HUES64 (cell line): ENCODE results near the gene PFKFB2.

ENCODE experiments used
- H3K27ac ChIP-seq: 2 replicates; pipeline ENCODE4 v1.7.0; 2013; ENCODE audit warnings: low read depth, low read length, inconsistent platforms
- H3K27me3 ChIP-seq: 2 replicates; pipeline ENCODE4 v1.6.1; 2013; ENCODE audit warnings: mild to moderate bottlenecking, low read length; ENCODE audit not compliant: insufficient read depth
- H3K36me3 ChIP-seq: 2 replicates; pipeline ENCODE4 v1.6.1; 2013; ENCODE audit warnings: mild to moderate bottlenecking, low read length; ENCODE audit not compliant: insufficient read depth
- H3K4me1 ChIP-seq: 2 replicates; pipeline ENCODE4 v1.6.1; 2013; ENCODE audit warnings: mild to moderate bottlenecking, low read length, moderate library complexity; ENCODE audit not compliant: insufficient read depth
- H3K4me3 ChIP-seq: 2 replicates; pipeline ENCODE4 v1.5.1; 2013; ENCODE audit warnings: mild to moderate bottlenecking, low read length, moderate library complexity
- H3K9ac ChIP-seq: 2 replicates; pipeline ENCODE4 v1.6.1; 2013; ENCODE audit warnings: mild to moderate bottlenecking, low read depth, low read length
- H3K9me3 ChIP-seq: 2 replicates; pipeline ENCODE4 v1.6.1; 2013; ENCODE audit warnings: low read depth, low read length; ENCODE audit not compliant: insufficient read depth
- WGBS: fragments of 150-250, 120-280 bp; methylation state at CpG from one replicate; pipeline ENCODE4 v1.1.7; 2013; ENCODE audit warnings: missing lambda C conversion rate; 5-methylcytosine and 5-hydroxymethylcytosine counted together

Gene PFKFB2

DNA sequence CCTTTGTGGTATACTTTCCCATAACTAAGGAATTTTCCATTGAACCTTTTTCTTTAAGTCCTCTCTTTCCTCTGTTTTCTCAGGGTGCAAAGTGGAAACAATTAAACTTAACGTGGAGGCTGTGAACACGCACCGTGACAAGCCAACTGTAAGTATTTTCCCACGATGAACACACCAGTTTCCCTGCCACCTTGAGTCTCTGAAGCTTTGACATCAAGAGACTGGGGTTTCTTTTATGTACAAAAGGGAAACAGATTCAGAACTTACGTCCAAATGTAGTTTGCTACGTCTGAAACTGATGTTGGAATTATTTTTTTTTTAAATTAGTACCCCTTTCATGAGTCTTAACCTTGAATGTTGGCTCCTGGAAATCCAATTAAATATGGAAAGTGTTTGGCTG, 18.4 kb downstream of the PFKFB2 start:
- Histone ChIP-seq H3K4me1 (no peaks in the 10 kb centered on the region), H3K36me3 (peaks cover 44% of the 10 kb centered on the region), H3K9ac (no peak overlapping the region), H3K4me3 (no peak overlapping the region), H3K27me3 (no peaks in the 10 kb centered on the region), H3K27ac (no peak overlapping the region), H3K9me3 (no peaks in the 10 kb centered on the region)
- WGBS = 93% methylated on average over 6 of the region's 6 CpGs

DNA sequence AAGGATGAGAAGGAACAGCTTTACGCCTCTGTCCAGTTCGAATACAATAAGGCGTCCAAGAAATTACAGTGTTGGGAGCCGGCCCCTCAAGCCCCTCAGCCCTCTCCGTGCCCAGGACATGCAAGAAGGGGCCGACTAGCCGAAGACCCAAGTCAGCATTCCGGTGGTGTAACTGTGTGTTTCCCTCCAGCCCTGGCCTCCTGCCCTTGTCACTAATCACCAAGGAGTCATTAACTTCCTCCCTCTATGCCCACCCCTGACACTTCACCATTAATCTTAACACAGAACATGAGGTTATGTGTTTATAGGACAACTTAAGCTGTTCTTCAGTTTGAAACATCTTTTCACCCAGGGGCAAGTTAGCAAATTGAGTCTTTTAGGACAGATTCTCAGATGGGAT, 19.2 kb downstream of the PFKFB2 start:
- Histone ChIP-seq H3K9ac (no peak overlapping the region), H3K36me3 (peaks cover 42% of the 10 kb centered on the region), H3K27ac (no peak overlapping the region), H3K4me1 (no peaks in the 10 kb centered on the region), H3K9me3 (no peaks in the 10 kb centered on the region), H3K27me3 (no peaks in the 10 kb centered on the region), H3K4me3 (no peak overlapping the region)
- WGBS = 98% methylated on average over 8 of the region's 8 CpGs

DNA sequence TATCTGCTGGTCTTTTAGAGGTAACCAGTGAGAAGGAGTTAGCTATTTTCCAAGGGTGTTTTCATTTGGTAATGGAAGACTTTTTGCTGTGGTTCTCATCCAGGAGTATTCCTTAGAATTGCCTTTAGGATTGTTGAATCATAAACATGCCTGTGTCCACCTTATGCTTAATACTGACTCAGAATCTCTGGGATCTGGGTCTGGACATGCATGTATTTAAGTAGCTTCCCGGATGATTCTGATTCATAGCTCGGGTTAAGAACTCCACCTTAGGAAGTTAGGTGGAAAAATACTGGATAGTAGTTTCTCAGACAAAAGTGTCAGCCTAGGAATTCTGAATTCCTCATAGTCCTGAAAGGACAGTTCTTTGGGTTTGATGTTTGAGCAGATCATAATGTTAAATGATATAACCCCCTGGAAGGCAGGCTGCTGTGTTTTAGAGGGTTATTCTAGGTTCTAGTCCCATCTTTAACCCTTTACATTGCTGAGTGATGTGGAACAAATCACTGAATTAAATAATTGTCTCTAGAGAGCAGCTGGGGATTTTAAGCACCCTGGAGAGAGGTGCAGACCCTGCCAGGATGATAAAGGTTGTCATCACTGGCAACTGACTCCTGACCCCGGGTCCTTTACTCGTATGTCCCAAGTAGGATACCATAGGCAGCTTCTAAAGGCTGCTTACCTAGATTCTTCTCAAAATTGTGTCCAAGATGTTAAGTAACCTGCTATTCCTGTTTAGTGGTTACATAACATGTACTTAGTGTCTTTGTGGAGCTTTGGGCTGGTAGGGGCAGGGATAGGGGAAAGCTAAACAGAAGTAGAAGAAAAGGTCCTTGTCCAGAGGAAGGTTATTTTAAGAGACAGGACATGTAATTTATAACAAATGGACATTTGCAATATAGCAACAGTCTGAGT, 21.1 kb downstream of the PFKFB2 start:
- H3K9me3 ChIP-seq = no peaks in the 10 kb centered on the region
- WGBS = 92% methylated on average over 4 of the region's 4 CpGs
- H3K4me3 ChIP-seq = no peak overlapping the region
- H3K4me1 ChIP-seq = no peaks in the 10 kb centered on the region
- no peak overlapping the region for H3K27ac ChIP-seq
- no peaks in the 10 kb centered on the region for H3K27me3 ChIP-seq
- H3K36me3 ChIP-seq = peaks cover 25% of the 10 kb centered on the region
- H3K9ac ChIP-seq = no peak overlapping the region

DNA sequence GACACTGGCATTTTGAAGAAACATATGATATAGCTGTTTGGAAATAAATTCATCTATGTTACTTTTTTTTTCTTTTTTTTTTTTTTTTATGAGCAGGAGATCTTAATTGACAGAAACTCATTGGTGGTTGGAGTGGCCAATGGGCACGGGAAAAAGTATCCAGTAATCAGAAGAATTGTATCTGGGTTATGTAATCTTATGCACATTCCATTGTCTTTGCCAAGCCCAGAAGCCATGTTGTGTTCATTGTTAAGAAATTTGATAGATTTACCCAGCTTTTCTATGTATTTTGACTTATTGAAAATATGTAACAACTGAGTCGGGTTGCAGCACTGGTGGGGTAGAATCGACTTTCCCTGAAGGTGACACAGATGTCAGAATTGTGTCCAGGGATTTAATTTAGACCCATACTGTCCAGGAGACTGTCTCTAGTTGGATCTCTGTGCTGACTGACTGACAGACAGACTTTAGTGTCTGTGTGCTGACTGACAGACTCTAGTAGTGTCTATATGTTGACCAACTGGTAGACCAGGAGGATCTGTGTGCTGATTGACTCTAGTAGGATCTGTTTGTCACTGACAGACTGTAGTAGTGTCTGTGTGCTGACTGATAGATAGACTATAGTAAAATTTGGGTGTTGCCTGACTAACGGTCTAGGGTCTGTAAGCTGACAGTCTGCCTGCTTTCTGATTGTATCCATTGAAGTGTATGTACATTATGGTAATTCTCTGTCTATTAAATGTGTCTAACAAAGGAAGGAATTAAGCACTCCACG, 23.3 kb downstream of the PFKFB2 start:
- peaks cover 5% of the 10 kb centered on the region; the same call in 1 of the 2 replicates for H3K36me3 ChIP-seq
- WGBS = 91% methylated on average over 4 of the region's 5 CpGs
- H3K4me1 ChIP-seq = no peaks in the 10 kb centered on the region
- H3K27ac ChIP-seq = no peak overlapping the region
- H3K9me3 ChIP-seq = no peaks in the 10 kb centered on the region
- no peaks in the 10 kb centered on the region for H3K27me3 ChIP-seq
- no peak overlapping the region for H3K4me3 ChIP-seq
- H3K9ac ChIP-seq = no peak overlapping the region

DNA sequence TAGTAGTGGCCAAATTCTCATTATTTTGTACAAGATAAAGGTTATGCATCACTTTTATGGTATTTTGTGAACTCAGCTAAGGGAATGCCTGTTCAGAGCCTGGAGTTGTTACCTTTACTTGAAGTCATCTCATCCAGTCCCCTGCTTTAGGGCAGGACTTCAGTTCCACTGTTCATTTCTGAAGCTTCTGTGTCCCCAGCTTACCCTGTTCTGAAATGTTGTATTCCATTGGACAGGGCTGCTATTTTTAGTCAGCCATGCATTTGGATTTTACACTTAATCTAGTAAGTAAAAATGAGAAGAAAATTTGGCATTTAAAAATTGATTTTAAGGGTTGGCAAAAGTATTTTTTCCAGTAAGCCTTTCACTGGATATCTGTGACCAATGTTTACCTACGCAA, 23.9 kb downstream of the PFKFB2 start:
- no peak overlapping the region for H3K9ac ChIP-seq
- no peaks in the 10 kb centered on the region for H3K4me1 ChIP-seq
- 100% methylated on average over 1 of the region's 1 CpG for WGBS
- no peak overlapping the region for H3K4me3 ChIP-seq
- peaks cover 4% of the 10 kb centered on the region; the same call in 1 of the 2 replicates for H3K36me3 ChIP-seq
- no peak overlapping the region for H3K27ac ChIP-seq
- no peaks in the 10 kb centered on the region for H3K27me3 ChIP-seq
- H3K9me3 ChIP-seq = no peaks in the 10 kb centered on the region

DNA sequence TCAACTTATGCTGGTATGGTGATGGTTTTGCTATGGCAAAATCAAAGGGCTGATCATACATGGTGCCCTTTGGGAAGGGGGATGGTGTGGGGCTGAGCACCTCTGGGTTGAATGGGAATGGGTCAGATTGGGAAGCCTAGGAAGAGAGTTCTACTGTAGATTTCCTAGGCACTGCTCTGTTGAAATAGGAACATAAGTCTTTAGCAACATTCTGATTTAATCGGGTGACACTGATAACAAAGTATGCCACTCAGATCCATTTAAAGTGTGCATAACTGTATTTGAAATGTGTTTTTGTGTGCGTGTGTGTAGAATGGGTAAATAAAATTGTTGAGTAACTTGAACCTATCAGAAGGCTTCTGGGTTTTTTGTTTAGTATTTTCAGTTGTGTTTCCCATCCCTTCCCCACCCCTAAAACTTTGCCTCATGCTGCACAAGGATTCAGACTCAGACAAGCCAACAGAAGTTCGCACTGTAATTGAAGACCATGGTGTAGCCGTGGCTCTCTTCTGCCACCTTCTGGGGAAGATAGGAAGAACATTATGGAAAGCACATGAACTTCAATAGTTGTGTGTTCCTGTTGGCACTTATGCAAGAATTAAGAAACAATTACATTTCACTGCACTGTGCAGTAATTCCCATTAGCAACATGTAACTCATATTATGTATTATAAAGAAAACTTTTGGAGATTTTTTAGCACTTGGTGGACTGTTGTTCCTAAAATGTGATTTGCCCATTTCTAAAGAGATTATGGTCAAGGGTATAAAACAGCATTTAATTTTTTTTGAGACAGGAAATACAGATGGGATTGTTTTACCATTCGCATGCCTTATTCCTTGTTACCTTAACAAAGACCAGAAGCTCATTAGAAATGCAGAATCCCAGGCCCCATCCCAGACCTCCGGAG, 24.6 kb downstream of the PFKFB2 start:
- Histone ChIP-seq H3K4me1 (no peaks in the 10 kb centered on the region), H3K4me3 (no peak overlapping the region), H3K9ac (no peak overlapping the region), H3K27me3 (no peaks in the 10 kb centered on the region), H3K27ac (no peak overlapping the region), H3K9me3 (no peaks in the 10 kb centered on the region), H3K36me3 (no peaks in the 10 kb centered on the region)
- WGBS = 47% methylated on average over 6 of the region's 6 CpGs

DNA sequence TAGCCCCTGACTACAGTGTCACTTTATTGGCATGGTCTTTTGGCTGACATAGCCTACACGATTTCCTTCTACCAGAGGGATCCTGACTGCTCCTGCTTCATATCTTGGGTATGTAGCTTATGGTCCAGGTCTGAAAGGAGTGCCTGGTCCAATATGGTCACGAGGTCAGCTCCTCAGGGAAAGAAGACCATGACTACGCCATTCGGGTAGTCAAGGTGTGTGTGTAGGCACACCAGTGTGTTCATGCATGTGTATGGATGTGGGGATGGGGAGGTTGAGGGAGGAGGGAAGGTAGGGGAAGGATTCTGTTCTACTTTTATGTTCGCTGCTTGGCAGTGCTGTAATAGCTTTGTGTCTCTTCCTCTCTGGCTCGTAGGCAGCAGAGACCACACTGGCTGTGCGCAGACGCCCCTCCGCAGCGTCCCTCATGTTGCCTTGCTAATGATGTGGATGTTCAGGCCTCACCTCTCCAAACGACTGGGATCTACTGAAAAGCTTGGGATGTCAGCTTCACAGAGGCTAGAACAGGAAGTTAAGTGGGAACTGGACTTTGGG, 25.6 kb downstream of the PFKFB2 start:
- no peak overlapping the region for H3K27ac ChIP-seq

DNA sequence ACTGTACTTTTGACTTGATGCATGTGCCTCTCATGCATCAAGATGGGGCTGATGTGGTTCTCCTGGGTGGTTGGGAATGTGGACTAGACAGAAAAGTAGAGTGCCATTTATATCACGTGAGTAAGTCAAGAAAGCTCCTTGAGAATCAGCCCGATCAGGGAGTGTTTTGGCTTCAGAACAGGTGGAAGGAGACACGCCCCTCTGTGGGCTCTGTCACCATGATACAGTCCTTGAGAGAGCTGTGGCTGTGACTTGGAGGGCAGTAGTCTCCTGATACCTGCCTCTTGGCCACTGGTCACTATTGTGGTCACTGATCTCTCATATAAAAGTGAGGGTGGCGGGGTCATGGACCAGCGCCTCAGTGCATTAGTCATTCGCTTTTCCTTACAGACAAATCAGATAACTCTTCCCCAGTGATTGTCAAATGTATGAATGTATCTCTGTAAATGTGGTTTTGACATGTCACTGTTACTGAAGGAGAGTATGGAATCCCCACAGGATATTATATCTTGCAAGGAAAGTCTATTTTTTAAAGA, 26.7 kb downstream of the PFKFB2 start:
- no peaks in the 10 kb centered on the region for H3K9me3 ChIP-seq
- no peak overlapping the region for H3K27ac ChIP-seq
- H3K27me3 ChIP-seq = no peaks in the 10 kb centered on the region
- H3K4me1 ChIP-seq = 0 out of 2 replicates have a peak, but pooled peaks cover 3% of the 10 kb centered on the region
- no peaks in the 10 kb centered on the region for H3K36me3 ChIP-seq
- WGBS = 87% methylated on average over 3 of the region's 6 CpGs
- H3K9ac ChIP-seq = no peak overlapping the region
- no peak overlapping the region for H3K4me3 ChIP-seq

More for the DNA sequence above, 25.6 kb downstream of the PFKFB2 start:
- H3K27me3 ChIP-seq = no peaks in the 10 kb centered on the region
- no peak overlapping the region for H3K4me3 ChIP-seq
- no peaks in the 10 kb centered on the region for H3K4me1 ChIP-seq
- H3K9ac ChIP-seq = no peak overlapping the region
- no peaks in the 10 kb centered on the region for H3K9me3 ChIP-seq
- no peaks in the 10 kb centered on the region for H3K36me3 ChIP-seq
- 92% methylated on average over 11 of the region's 11 CpGs for WGBS

DNA sequence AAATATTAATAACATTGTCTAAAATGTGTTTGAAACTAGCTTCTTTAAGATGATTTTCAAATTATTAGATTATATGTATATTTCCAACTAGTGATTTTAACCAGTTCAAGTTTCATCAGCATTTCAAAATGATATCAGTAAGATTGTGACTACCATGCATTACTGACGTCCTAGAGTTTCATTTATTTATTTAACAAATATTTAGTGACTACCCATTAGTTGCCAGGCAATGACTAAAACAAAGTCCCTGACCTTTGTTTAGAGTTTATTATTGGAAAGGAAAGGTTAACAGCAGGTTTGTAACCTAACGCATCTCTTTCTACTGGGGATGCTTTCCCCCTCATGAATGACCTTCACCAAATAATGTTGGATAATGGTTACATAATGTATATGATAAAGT, 28.0 kb downstream of the PFKFB2 start:
- Histone ChIP-seq H3K4me1 (0 out of 2 replicates have a peak, but pooled peaks cover 3% of the 10 kb centered on the region), H3K36me3 (no peaks in the 10 kb centered on the region), H3K4me3 (no peak overlapping the region), H3K27me3 (no peaks in the 10 kb centered on the region), H3K27ac (no peak overlapping the region), H3K9ac (no peak overlapping the region), H3K9me3 (no peaks in the 10 kb centered on the region)
- WGBS = 50% methylated on average over 1 of the region's 2 CpGs

DNA sequence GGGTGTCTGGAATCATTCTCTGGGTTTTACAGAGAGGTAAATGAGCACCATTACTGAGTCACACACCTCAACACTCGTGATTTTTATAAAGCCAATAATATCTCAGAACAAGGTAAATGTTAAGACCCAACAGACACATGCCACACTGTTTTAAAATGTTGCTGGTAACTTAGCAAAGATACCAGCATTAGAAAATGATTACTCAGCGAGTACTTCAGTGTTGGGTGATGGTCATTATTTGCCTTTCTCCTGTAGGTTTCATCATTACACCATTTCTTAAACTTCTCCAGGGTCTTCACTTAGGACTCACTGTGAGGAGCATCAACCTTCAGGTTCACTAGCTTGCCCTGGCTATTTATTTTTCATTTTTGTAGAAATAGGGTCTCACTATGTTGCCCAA, 28.7 kb downstream of the PFKFB2 start:
- Histone ChIP-seq H3K9me3 (no peaks in the 10 kb centered on the region), H3K4me1 (0 out of 2 replicates have a peak, but pooled peaks cover 3% of the 10 kb centered on the region), H3K27me3 (no peaks in the 10 kb centered on the region), H3K9ac (no peak overlapping the region), H3K27ac (no peak overlapping the region), H3K36me3 (no peaks in the 10 kb centered on the region), H3K4me3 (no peak overlapping the region)
- WGBS = 91% methylated on average over 2 of the region's 2 CpGs
